HEK293 (cell line): ENCODE data around the gene HS3ST4.

Experiments
- CTCF ChIA-PET: fragments of 350-600 bp; formaldehyde crosslinking; extraction: SDS; loops from one replicate; lab custom pipeline; 2021; ENCODE audit warnings: antibody characterized with exemption; lab: Yijun Ruan, JAX
- POLR2A ChIA-PET: fragments of 300-600 bp; formaldehyde crosslinking; extraction: SDS; loops from one replicate; lab custom pipeline; 2020; ENCODE audit warnings: antibody characterized with exemption, inconsistent platforms; lab: Yijun Ruan, JAX
- H3K27ac ChIP-seq: fragments of 200-500 bp; sonication (Bioruptor generic); 2 replicates; pipeline ENCODE4 v1.5.1; 2014; ENCODE audit warnings: low read depth, low read length, control low read depth, inconsistent platforms; ENCODE audit errors: extremely low read depth
- H3K36me3 ChIP-seq, 2 experiments: fragments of 200-500 bp in 1 of 2; sonication (Bioruptor generic) in 1 of 2; 1 replicate in 1 of 2; 2 replicates in 1 of 2; pipeline ENCODE4 v1.5.1; 2014 to 2017; ENCODE audit warnings: inconsistent platforms in 2 of 2, low read length in 2 of 2; ENCODE audit not compliant: control insufficient read depth in 2 of 2, insufficient read depth in 1 of 2
- H3K4me1 ChIP-seq: fragments of 200-500 bp; sonication (Bioruptor generic); 2 replicates; pipeline ENCODE4 v1.5.1; 2014; ENCODE audit warnings: mild to moderate bottlenecking, low read length, inconsistent platforms; ENCODE audit not compliant: control insufficient read depth, insufficient read depth
- H3K4me3 ChIP-seq: 2 replicates; pipeline ENCODE4 v1.5.1; 2011; ENCODE audit warnings: low read depth, mild to moderate bottlenecking, control low read depth, low read length, moderate library complexity
- H3K9me3 ChIP-seq: fragments of 200-500 bp; sonication (Bioruptor generic); 2 replicates; pipeline ENCODE4 v1.5.1; 2014; ENCODE audit warnings: low read depth, low read length, inconsistent platforms; ENCODE audit not compliant: control insufficient read depth, insufficient read depth
- ATF2 ChIP-seq: fragments of 450-650 bp; formaldehyde crosslinking; IDR thresholded peaks from 2 replicates; pipeline ENCODE4 v1.5.1; 2016; ENCODE audit warnings: missing biosample characterization, missing genetic modification characterization, low read depth
- GFI1B ChIP-seq: fragments of 450-650 bp; formaldehyde crosslinking; IDR thresholded peaks from 2 replicates; pipeline ENCODE4 v1.5.1; 2016; ENCODE audit warnings: missing biosample characterization, missing genetic modification characterization
- KLF17 ChIP-seq: fragments of 450-650 bp; formaldehyde crosslinking; IDR thresholded peaks from 2 replicates; pipeline ENCODE4 v1.5.1; 2016; ENCODE audit warnings: missing biosample characterization, missing genetic modification characterization
- PATZ1 ChIP-seq: fragments of 450-650 bp; formaldehyde crosslinking; IDR thresholded peaks from 2 replicates; pipeline ENCODE4 v1.5.1; 2016; ENCODE audit warnings: missing biosample characterization, missing genetic modification characterization
- PRDM6 ChIP-seq: fragments of 450-650 bp; formaldehyde crosslinking; IDR thresholded peaks from 2 replicates; pipeline ENCODE4 v1.5.1; 2017; ENCODE audit warnings: missing biosample characterization, missing genetic modification characterization
- REPIN1 ChIP-seq: fragments of 450-650 bp; formaldehyde crosslinking; IDR thresholded peaks from 2 replicates; pipeline ENCODE4 v1.5.1; 2017; ENCODE audit warnings: missing biosample characterization, missing genetic modification characterization, low read depth
- SP2 ChIP-seq: fragments of 450-650 bp; formaldehyde crosslinking; IDR thresholded peaks from 2 replicates; pipeline ENCODE4 v1.5.1; 2016; ENCODE audit warnings: missing biosample characterization, missing genetic modification characterization
- SP3 ChIP-seq: fragments of 450-650 bp; formaldehyde crosslinking; IDR thresholded peaks from 2 replicates; pipeline ENCODE4 v1.5.1; 2016; ENCODE audit warnings: missing biosample characterization, missing genetic modification characterization
- TRIM28 ChIP-seq: IDR thresholded peaks from 2 replicates; pipeline ENCODE4 v1.6.1; 2011; ENCODE audit warnings: low read length, control low read depth, borderline replicate concordance
- ZBTB44 ChIP-seq: fragments of 450-650 bp; IDR thresholded peaks from 2 replicates; pipeline ENCODE4 v1.5.1; 2018; ENCODE audit warnings: missing biosample characterization, mild to moderate bottlenecking, missing genetic modification characterization
- ZFP3 ChIP-seq: fragments of 450-650 bp; formaldehyde crosslinking; IDR thresholded peaks from 2 replicates; pipeline ENCODE4 v1.5.1; 2016; ENCODE audit warnings: low read depth, missing biosample characterization, missing genetic modification characterization
- ZNF133 ChIP-seq: fragments of 450-650 bp; formaldehyde crosslinking; IDR thresholded peaks from 2 replicates; pipeline ENCODE4 v1.5.1; 2016; ENCODE audit warnings: missing biosample characterization, missing genetic modification characterization
- ZNF155 ChIP-seq: fragments of 450-650 bp; formaldehyde crosslinking; IDR thresholded peaks from 2 replicates; pipeline ENCODE4 v1.5.1; 2016; ENCODE audit warnings: missing biosample characterization, missing genetic modification characterization
- ZNF223 ChIP-seq: fragments of 450-650 bp; formaldehyde crosslinking; IDR thresholded peaks from 2 replicates; pipeline ENCODE4 v1.5.1; 2016; ENCODE audit warnings: missing biosample characterization, missing genetic modification characterization
- ZNF23 ChIP-seq: fragments of 450-650 bp; formaldehyde crosslinking; IDR thresholded peaks from 2 replicates; pipeline ENCODE4 v1.5.1; 2016; ENCODE audit warnings: missing biosample characterization, missing genetic modification characterization, borderline replicate concordance
- ZNF366 ChIP-seq: fragments of 450-650 bp; formaldehyde crosslinking; conservative IDR thresholded peaks from 2 replicates; pipeline ENCODE4 v1.5.1; 2016; ENCODE audit warnings: missing biosample characterization, missing genetic modification characterization
- ZNF488 ChIP-seq: fragments of 450-650 bp; formaldehyde crosslinking; IDR thresholded peaks from 2 replicates; pipeline ENCODE4 v1.5.1; 2016; ENCODE audit warnings: missing biosample characterization, missing genetic modification characterization
- ZNF514 ChIP-seq: fragments of 450-650 bp; formaldehyde crosslinking; IDR thresholded peaks from 2 replicates; pipeline ENCODE4 v1.5.1; 2016; ENCODE audit warnings: missing biosample characterization, missing genetic modification characterization
- ZNF529 ChIP-seq: fragments of 450-650 bp; formaldehyde crosslinking; IDR thresholded peaks from 2 replicates; pipeline ENCODE4 v1.5.1; 2017; ENCODE audit warnings: missing genetic modification characterization, missing biosample characterization; ENCODE audit not compliant: insufficient replicate concordance
- ZNF549 ChIP-seq: fragments of 450-650 bp; IDR thresholded peaks from 2 replicates; pipeline ENCODE4 v1.5.1; 2018; ENCODE audit warnings: missing biosample characterization, missing genetic modification characterization, mild to moderate bottlenecking, inconsistent platforms, moderate library complexity
- ZNF623 ChIP-seq: fragments of 450-650 bp; formaldehyde crosslinking; IDR thresholded peaks from 2 replicates; pipeline ENCODE4 v1.5.1; 2016; ENCODE audit warnings: missing biosample characterization, missing genetic modification characterization
- ZNF701 ChIP-seq: fragments of 450-650 bp; formaldehyde crosslinking; IDR thresholded peaks from 2 replicates; pipeline ENCODE4 v1.5.1; 2016; ENCODE audit warnings: missing biosample characterization, missing genetic modification characterization
- ZSCAN30 ChIP-seq: fragments of 450-650 bp; IDR thresholded peaks from 2 replicates; pipeline ENCODE4 v1.5.1; 2018; ENCODE audit warnings: missing biosample characterization, mild to moderate bottlenecking, missing genetic modification characterization, moderate library complexity
- ZSCAN4 ChIP-seq: fragments of 450-650 bp; formaldehyde crosslinking; IDR thresholded peaks from 2 replicates; pipeline ENCODE4 v1.5.1; 2017; ENCODE audit warnings: missing biosample characterization, missing genetic modification characterization

Gene HS3ST4

GRCh38 chr16:26149364-26150190, 457.8 kb downstream of the HS3ST4 start (continued):
- TF ChIP-seq PATZ1 (tag by site-specific recombination) (no peak), ZSCAN30 (tag by site-specific recombination) (no peak), ZBTB44 (tag by site-specific recombination) (no peak), SP3 (tag by site-specific recombination) (no peak), PRDM6 (tag by site-specific recombination) (no peak), ZNF549 (tag by site-specific recombination) (no peak), ZNF701 (no peak)

GRCh38 chr16:26155221-26155620, 463.5 kb downstream of the HS3ST4 start:
- Histone ChIP-seq H3K36me3 (no peaks in the 10 kb centered on the region), H3K4me1 (no peaks in the 10 kb centered on the region), H3K4me3 (no peak overlapping the region), H3K9me3 (no peaks in the 10 kb centered on the region), H3K27ac (no peak overlapping the region)
- TF ChIP-seq ZNF514 (tag by site-specific recombination) (no peak), REPIN1 (tag by site-specific recombination) (no peak), SP2 (tag by site-specific recombination) (no peak), ZNF623 (tag by site-specific recombination) (no peak), ZSCAN4 (no peak), ATF2 (tag by site-specific recombination) (no peak), ZNF701 (no peak), TRIM28 (no peak), ZNF133 (tag by site-specific recombination) (no peak), PATZ1 (tag by site-specific recombination) (no peak), ZNF366 (tag by site-specific recombination) (no peak), ZFP3 (tag by site-specific recombination) (no peak), ZNF23 (tag by site-specific recombination) (no peak), GFI1B (tag by site-specific recombination) (no peak), ZNF155 (no peak), KLF17 (tag by site-specific recombination) (no peak), ZNF223 (tag by site-specific recombination) (no peak), ZNF529 (tag by site-specific recombination) (no peak), ZNF488 (tag by site-specific recombination) (no peak)
- ChIA-PET CTCF (no interaction called here), POLR2A (no interaction called here)
